ENCODE measurements around the gene OR10D3. TPM values are rescaled to one million over a fixed set of nuclear protein-coding genes. Genes with fewer than 3 reads are reported as not detected.
A peak's percentile ranks its signal among the peaks of the same experiment; 100 is the strongest.
"Not testable (repeated sequence)": the region's sequence is repeated elsewhere in the genome, so short reads cannot be mapped to it uniquely, and the experiment has no call there.

Gene OR10D3
- total RNA-seq, 1 donor from 2014 or later: not detected

DNA sequence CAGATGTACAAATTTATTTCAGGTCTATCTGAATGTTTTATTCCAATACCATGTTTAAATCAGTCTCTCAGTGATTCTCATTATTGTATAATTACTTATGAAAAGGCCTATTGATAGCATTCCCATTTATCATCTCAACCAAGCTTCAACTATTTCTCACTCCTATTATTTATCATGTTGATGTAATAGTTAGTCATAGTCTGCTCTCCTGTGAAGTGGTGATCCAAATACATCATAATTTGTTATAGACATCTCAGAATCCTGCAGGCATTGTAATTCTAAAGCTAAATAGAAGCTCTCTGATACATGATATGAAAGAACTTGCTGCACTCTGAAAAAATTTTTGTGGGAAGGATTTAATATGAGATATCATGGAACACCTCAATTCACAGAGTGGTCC lies 36.0 kb downstream of the OR10D3 start:
- Mint-ChIP-seq H3K9me3 (no peaks in the 10 kb centered on the region), H3K27ac (ENCODE audit: unreplicated experiment) (no peak overlapping the region), H3K4me1 (no peaks in the 10 kb centered on the region), H3K4me3 (no peak overlapping the region), H3K36me3 (ENCODE audit: low read depth) (no peaks in the 10 kb centered on the region), H3K27me3 (ENCODE audit: low read depth) (peaks cover 8% of the 10 kb centered on the region)
- TF ChIP-seq CTCF (conservative IDR thresholded peaks at IDR 0.05): no peak
- no peak for DNase-seq (ENCODE audit: low read depth, low spot score)

GRCh38 chr11:124222407-124222806 lies 39.3 kb downstream of the OR10D3 start:
- Mint-ChIP-seq H3K9me3 (no peaks in the 10 kb centered on the region), H3K27ac (ENCODE audit: unreplicated experiment) (no peak overlapping the region), H3K27me3 (ENCODE audit: low read depth) (no peaks in the 10 kb centered on the region), H3K36me3 (ENCODE audit: low read depth) (no peaks in the 10 kb centered on the region), H3K4me3 (no peak overlapping the region), H3K4me1 (no peaks in the 10 kb centered on the region)
- TF ChIP-seq CTCF (conservative IDR thresholded peaks at IDR 0.05): no peak
- DNase-seq (ENCODE audit: low read depth, low spot score): no peak

DNA sequence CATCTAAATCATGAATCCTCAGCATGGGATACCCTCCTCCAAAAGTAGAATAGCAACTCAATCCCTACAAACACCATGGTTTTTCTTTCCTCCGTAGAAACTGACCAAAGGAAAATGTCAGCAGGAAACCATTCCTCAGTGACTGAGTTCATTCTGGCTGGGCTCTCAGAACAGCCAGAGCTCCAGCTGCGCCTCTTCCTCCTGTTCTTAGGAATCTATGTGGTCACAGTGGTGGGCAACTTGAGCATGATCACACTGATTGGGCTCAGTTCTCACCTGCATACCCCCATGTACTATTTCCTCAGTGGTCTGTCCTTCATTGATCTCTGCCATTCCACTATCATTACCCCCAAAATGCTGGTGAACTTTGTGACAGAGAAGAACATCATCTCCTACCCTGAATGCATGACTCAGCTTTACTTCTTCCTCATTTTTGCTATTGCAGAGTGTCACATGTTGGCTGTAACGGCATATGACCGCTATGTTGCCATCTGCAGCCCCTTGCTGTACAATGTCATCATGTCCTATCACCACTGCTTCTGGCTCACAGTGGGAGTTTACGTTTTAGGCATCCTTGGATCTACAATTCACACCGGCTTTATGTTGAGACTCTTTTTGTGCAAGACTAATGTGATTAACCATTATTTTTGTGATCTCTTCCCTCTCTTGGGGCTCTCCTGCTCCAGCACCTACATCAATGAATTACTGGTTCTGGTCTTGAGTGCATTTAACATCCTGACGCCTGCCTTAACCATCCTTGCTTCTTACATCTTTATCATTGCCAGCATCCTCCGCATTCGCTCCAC lies 41.7 kb downstream of the OR10D3 start:
- not testable (repeated sequence) for H3K4me1 Mint-ChIP-seq; DNase-seq (ENCODE audit: low read depth, low spot score); H3K9me3 Mint-ChIP-seq; H3K36me3 Mint-ChIP-seq (ENCODE audit: low read depth); H3K4me3 Mint-ChIP-seq; H3K27me3 Mint-ChIP-seq (ENCODE audit: low read depth)
- H3K27ac Mint-ChIP-seq (ENCODE audit: unreplicated experiment): peak overlapping the region; percentile 50

DNA sequence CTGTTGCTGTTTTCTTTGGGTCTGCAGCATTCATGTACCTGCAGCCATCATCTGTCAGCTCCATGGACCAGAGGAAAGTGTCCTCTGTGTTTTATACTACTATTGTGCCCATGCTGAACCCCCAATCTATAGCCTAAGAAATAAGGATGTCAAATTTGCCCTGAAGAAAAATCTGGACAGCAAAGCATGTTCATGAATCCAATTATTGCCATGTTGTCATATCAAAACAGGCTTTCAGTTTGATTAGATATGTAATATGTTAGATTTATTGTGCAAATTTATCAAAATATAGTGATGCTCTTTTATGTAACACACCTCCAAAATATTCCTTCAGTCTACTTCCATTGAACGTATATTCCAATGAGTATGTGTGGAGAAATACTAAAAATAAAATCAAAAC lies 42.3 kb downstream of the OR10D3 start:
- H3K4me3 Mint-ChIP-seq: no peak overlapping the region

GRCh38 chr11:124233376-124233775 lies 50.2 kb downstream of the OR10D3 start:
- H3K36me3 Mint-ChIP-seq (ENCODE audit: low read depth): no peaks in the 10 kb centered on the region
- TF ChIP-seq CTCF (conservative IDR thresholded peaks at IDR 0.05): no peak
- H3K27me3 Mint-ChIP-seq (ENCODE audit: low read depth): peaks cover 5% of the 10 kb centered on the region
- no peak overlapping the region for H3K27ac Mint-ChIP-seq (ENCODE audit: unreplicated experiment)
- no peak for DNase-seq (ENCODE audit: low read depth, low spot score)
- H3K9me3 Mint-ChIP-seq: no peaks in the 10 kb centered on the region
- no peak overlapping the region for H3K4me3 Mint-ChIP-seq
- H3K4me1 Mint-ChIP-seq: no peaks in the 10 kb centered on the region

More for the DNA sequence above, 42.3 kb downstream of the OR10D3 start:
- H3K27ac Mint-ChIP-seq (ENCODE audit: unreplicated experiment): no peak overlapping the region
- peaks cover 3% of the 10 kb centered on the region for H3K27me3 Mint-ChIP-seq (ENCODE audit: low read depth)
- H3K4me1 Mint-ChIP-seq: no peaks in the 10 kb centered on the region
- H3K9me3 Mint-ChIP-seq: no peaks in the 10 kb centered on the region
- no peak for DNase-seq (ENCODE audit: low read depth, low spot score)
- H3K36me3 Mint-ChIP-seq (ENCODE audit: low read depth): no peaks in the 10 kb centered on the region
- TF ChIP-seq CTCF (conservative IDR thresholded peaks at IDR 0.05): no peak

Other genes starting within 250 kb of the OR10D3 start
- gene OR4D5, start 243.7 kb upstream of the OR10D3 start, total RNA-seq: not detected in 2 replicates
- gene OR6T1, start 239.5 kb upstream of the OR10D3 start, total RNA-seq: not detected in 2 replicates
- not detected in 2 replicates for gene OR10S1, start 205.6 kb upstream of the OR10D3 start, total RNA-seq
- gene OR10G6, start 188.2 kb upstream of the OR10D3 start, total RNA-seq: not detected in 2 replicates
- gene OR10G4, start 170.3 kb upstream of the OR10D3 start, total RNA-seq: not detected in 2 replicates
- not detected in 2 replicates for gene OR10G9, start 160.3 kb upstream of the OR10D3 start, total RNA-seq
- gene OR10G8, start 156.5 kb upstream of the OR10D3 start, total RNA-seq: not detected in 2 replicates
- gene OR10G7, start 142.0 kb upstream of the OR10D3 start, total RNA-seq: not detected in 2 replicates
- 6.1 and 6.4 TPM in 2 replicates for gene VWA5A, start 67.9 kb upstream of the OR10D3 start, total RNA-seq
- not detected in 2 replicates for gene OR8G1, start 57.8 kb downstream of the OR10D3 start, total RNA-seq
- not detected in 2 replicates for gene OR8G5, start 73.0 kb downstream of the OR10D3 start, total RNA-seq
- gene OR8D1, start 130.6 kb downstream of the OR10D3 start, total RNA-seq: not detected in 2 replicates
- not detected in 2 replicates for gene OR8D2, start 136.9 kb downstream of the OR10D3 start, total RNA-seq
- gene OR8B2, start 201.2 kb downstream of the OR10D3 start, total RNA-seq: not detected in 2 replicates
- not detected in 2 replicates for gene OR8B3, start 215.7 kb downstream of the OR10D3 start, total RNA-seq
- gene OR8B4, start 241.5 kb downstream of the OR10D3 start, total RNA-seq: not detected in 2 replicates

All from neural crest cell (in vitro differentiated cells).